Testis (tissue), 2 donors: ENCODE results near the gene LY6G6D.

Source experiments
- POLR2A ChIP-seq: fragments of 450-650 bp; IDR thresholded peaks from one replicate; pipeline ENCODE4 v1.6.1; 2017; ENCODE audit warnings: antibody characterized with exemption, mild to moderate bottlenecking, moderate library complexity
- TF ChIP-seq, protein P1 (sequence below), 3 experiments: fragments of 450-650 bp in 2 of 3; fragments of 200-600 bp in 1 of 3; sonication (generic) in 1 of 3; IDR thresholded peaks; one replicate each; pipeline ENCODE4 v1.5.1; 2016 to 2019; ENCODE audit warnings: antibody characterized with exemption in 3 of 3, mild to moderate bottlenecking in 2 of 3, moderate library complexity in 1 of 3

DNA sequence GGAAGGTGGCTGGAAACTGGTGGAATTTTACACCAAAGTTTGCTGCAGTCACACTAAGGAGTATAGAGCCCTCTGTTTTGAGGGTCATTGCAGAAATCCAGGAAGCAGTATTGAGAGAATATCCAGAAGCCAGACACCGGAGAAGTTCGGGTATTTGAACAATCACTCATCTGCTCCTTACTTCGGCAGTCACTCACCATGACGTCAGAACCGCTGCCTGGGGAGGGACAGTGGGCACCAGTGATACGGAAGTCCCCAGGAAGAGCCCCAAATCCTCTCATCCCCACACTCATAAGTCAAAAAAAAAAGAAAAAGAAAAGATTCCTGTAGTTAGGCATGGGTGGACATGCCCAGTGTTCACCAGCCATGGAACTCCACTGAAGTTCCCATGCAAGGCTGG is 38.2 kb upstream of the LY6G6D start:
- TF ChIP-seq, protein P1, sequence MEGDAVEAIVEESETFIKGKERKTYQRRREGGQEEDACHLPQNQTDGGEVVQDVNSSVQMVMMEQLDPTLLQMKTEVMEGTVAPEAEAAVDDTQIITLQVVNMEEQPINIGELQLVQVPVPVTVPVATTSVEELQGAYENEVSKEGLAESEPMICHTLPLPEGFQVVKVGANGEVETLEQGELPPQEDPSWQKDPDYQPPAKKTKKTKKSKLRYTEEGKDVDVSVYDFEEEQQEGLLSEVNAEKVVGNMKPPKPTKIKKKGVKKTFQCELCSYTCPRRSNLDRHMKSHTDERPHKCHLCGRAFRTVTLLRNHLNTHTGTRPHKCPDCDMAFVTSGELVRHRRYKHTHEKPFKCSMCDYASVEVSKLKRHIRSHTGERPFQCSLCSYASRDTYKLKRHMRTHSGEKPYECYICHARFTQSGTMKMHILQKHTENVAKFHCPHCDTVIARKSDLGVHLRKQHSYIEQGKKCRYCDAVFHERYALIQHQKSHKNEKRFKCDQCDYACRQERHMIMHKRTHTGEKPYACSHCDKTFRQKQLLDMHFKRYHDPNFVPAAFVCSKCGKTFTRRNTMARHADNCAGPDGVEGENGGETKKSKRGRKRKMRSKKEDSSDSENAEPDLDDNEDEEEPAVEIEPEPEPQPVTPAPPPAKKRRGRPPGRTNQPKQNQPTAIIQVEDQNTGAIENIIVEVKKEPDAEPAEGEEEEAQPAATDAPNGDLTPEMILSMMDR (IDR thresholded peaks at IDR 0.05) = no peak
- no peak for TF ChIP-seq POLR2A
